ENCODE results near the gene PLEKHG1. TPM values are rescaled to one million over a fixed set of nuclear protein-coding genes. Genes with fewer than 3 reads are reported as not detected.

The PLEKHG1 gene
- total and polyA plus RNA-seq, 7 donors: 1.3 to 10.6 (median 4.2) TPM

DNA sequence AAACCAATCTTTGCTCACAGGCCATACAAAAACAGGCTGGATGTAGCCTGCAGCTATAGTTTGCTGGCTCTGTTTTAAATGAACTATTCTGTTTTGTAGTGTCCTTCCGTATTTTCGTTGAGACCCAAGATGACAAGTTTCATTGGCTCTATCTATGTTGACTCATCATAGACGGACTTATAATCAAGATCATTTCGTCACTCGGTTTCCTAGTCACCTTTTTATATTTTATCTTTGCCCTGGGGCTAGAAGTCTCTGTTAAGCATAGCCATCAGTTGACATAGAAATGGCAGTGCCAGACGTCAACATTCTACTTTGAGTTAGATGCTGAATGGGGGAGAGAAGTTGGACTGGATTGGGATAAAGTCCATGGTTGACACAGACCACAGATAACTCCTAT, 4.8 kb downstream of the PLEKHG1 start:
- Histone ChIP-seq H3K27ac (no peak overlapping the region), H3K4me1 (no peaks in the 10 kb centered on the region), H3K36me3 (ENCODE audit: insufficient read depth in 1 of 2, low read depth in 1 of 2) (no peaks in the 10 kb centered on the region), H3K4me3 (no peak overlapping the region), H3K9me3 (no peaks in the 10 kb centered on the region), H3K27me3 (ENCODE audit: insufficient read depth in 3 of 3, low read length in 2 of 3) (peaks cover 0 to 31% (median 0%) of the 10 kb centered on the region in 3 donors)
- intact Hi-C loops (cut with DNase I): loop anchor here in 1 of 2 donors (5.0 kb wide), 2 partner anchors 187 to 213 kb away; no protein-coding TSS in a partner anchor
- 89 to 91% (median 91%) methylated on average over 6 of the region's 6 CpGs for WGBS, 3 donors
- ATAC-seq (no peak), DNase-seq (no peak)
- TF ChIP-seq, protein P1, sequence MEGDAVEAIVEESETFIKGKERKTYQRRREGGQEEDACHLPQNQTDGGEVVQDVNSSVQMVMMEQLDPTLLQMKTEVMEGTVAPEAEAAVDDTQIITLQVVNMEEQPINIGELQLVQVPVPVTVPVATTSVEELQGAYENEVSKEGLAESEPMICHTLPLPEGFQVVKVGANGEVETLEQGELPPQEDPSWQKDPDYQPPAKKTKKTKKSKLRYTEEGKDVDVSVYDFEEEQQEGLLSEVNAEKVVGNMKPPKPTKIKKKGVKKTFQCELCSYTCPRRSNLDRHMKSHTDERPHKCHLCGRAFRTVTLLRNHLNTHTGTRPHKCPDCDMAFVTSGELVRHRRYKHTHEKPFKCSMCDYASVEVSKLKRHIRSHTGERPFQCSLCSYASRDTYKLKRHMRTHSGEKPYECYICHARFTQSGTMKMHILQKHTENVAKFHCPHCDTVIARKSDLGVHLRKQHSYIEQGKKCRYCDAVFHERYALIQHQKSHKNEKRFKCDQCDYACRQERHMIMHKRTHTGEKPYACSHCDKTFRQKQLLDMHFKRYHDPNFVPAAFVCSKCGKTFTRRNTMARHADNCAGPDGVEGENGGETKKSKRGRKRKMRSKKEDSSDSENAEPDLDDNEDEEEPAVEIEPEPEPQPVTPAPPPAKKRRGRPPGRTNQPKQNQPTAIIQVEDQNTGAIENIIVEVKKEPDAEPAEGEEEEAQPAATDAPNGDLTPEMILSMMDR (IDR thresholded peaks at IDR 0.05): no peak

DNA sequence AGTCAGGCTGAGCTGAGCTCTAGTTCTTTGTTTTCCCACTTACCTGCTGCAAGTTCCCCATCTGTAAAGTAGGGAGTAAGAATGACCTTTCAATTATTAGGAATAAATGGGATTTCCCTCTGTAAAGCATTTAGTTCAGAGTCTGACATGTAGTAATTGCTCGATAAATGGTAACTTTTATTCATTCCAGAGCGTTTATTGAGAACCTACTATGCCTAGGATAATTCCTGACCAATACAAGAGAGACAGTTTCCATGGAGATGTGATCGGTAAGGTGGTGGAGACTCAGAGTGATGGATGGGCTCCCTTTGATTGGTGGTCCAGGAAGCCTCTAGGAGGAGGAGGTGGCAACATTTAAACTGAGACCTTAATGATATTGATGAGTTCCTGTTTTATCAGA, 5.6 kb downstream of the PLEKHG1 start:
- H3K27ac ChIP-seq: no peak overlapping the region
- H3K4me1 ChIP-seq: no peaks in the 10 kb centered on the region
- peaks cover 0 to 26% (median 0%) of the 10 kb centered on the region in 3 donors for H3K27me3 ChIP-seq (ENCODE audit: insufficient read depth in 3 of 3, low read length in 2 of 3)
- DNase-seq (no peak), ATAC-seq (no peak)
- no peaks in the 10 kb centered on the region for H3K9me3 ChIP-seq
- intact Hi-C loops (cut with DNase I): no loop called here
- no peaks in the 10 kb centered on the region for H3K36me3 ChIP-seq (ENCODE audit: insufficient read depth in 1 of 2, low read depth in 1 of 2)
- TF ChIP-seq, protein P1 (IDR thresholded peaks at IDR 0.05): no peak
- no peak overlapping the region for H3K4me3 ChIP-seq
- WGBS, 3 donors: 94 to 98% (median 95%) methylated on average over 3 of the region's 3 CpGs

GRCh38 chr6:150606168-150606591, 6.5 kb downstream of the PLEKHG1 start:
- TF ChIP-seq, protein P1 (IDR thresholded peaks at IDR 0.05): no peak
- WGBS, 3 donors: 53 to 59% (median 55%) methylated on average over 3 of the region's 3 CpGs
- no peaks in the 10 kb centered on the region for H3K4me1 ChIP-seq
- ATAC-seq (no peak), DNase-seq (no peak)
- no peaks in the 10 kb centered on the region for H3K9me3 ChIP-seq
- intact Hi-C loops (cut with DNase I): no loop called here
- H3K4me3 ChIP-seq: no peak overlapping the region
- no peaks in the 10 kb centered on the region for H3K36me3 ChIP-seq (ENCODE audit: insufficient read depth in 1 of 2, low read depth in 1 of 2)
- H3K27me3 ChIP-seq (ENCODE audit: insufficient read depth in 3 of 3, low read length in 2 of 3): peaks cover 0 to 17% (median 0%) of the 10 kb centered on the region in 3 donors
- H3K27ac ChIP-seq: no peak overlapping the region

- Histone ChIP-seq H3K36me3 (ENCODE audit: insufficient read depth in 1 of 2, low read depth in 1 of 2) (no peaks in the 10 kb centered on the region), H3K4me1 (no peaks in the 10 kb centered on the region), H3K27ac (no peak overlapping the region), H3K9me3 (no peaks in the 10 kb centered on the region), H3K4me3 (no peak overlapping the region), H3K27me3 (ENCODE audit: insufficient read depth in 3 of 3, low read length in 2 of 3) (peaks cover 0 to 12% (median 0%) of the 10 kb centered on the region in 3 donors)
- DNase-seq: no peak
- TF ChIP-seq, protein P1 (IDR thresholded peaks at IDR 0.05): no peak
- 51 to 68% (median 60%) methylated on average over 5 of the region's 5 CpGs for WGBS, 3 donors
- no peak for ATAC-seq
- intact Hi-C loops (cut with DNase I): no loop called here
Measured at GRCh38 chr6:150606647-150607328, 7.1 kb downstream of the PLEKHG1 start.

- intact Hi-C loops (cut with DNase I): no loop called here
- Histone ChIP-seq H3K4me3 (no peak overlapping the region), H3K36me3 (ENCODE audit: insufficient read depth in 1 of 2, low read depth in 1 of 2) (no peaks in the 10 kb centered on the region), H3K27ac (no peak overlapping the region), H3K4me1 (no peaks in the 10 kb centered on the region), H3K27me3 (ENCODE audit: insufficient read depth in 3 of 3, low read length in 2 of 3) (peaks cover 0 to 10% (median 0%) of the 10 kb centered on the region in 3 donors), H3K9me3 (no peaks in the 10 kb centered on the region)
- TF ChIP-seq, protein P1 (IDR thresholded peaks at IDR 0.05): no peak
- WGBS, 3 donors: 73 to 85% (median 83%) methylated on average over 3 of the region's 3 CpGs
- ATAC-seq: no peak
- no peak for DNase-seq
Measured at GRCh38 chr6:150607329-150607650, 7.6 kb downstream of the PLEKHG1 start.

Measured in psoas muscle (tissue), 8 donors.